ENCODE measurements around the gene ITGB1. TPM values are rescaled to one million over a fixed set of nuclear protein-coding genes. Genes with fewer than 3 reads are reported as not detected.
A peak's percentile ranks its signal among the peaks of the same experiment; 100 is the strongest.
"Not testable (repeated sequence)": the region's sequence is repeated elsewhere in the genome, so short reads cannot be mapped to it uniquely, and the experiment has no call there.

The ITGB1 gene
- total RNA-seq, 1 donor = 2,201 TPM

DNA sequence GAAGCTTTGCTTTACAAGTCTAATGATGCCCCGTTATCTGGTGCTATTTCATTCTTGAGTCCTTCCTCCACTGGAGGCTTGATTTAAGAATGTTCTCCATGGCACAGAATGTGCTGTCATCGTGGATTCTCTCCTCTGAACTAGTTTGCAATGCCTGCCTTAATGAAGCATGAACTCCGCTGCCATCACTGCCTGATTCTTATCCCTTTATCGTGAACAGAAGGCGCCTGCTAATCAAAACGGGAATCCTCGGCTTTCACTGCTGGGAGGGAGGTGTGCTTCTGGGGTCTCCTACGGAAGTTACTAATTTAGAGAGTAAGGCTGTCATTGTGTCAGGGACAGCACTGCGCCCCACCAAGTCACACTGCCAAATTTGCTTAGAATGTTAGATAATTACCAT, 56.2 kb downstream of the ITGB1 start:
- DNase-seq (ENCODE audit: low read depth) = no peak
- TF ChIP-seq CTCF (IDR thresholded peaks at IDR 0.05; ENCODE audit: insufficient read depth, low read length) = no peak
- no peak overlapping the region for H3K4me3 ChIP-seq (ENCODE audit: low read depth, low read length)

DNA sequence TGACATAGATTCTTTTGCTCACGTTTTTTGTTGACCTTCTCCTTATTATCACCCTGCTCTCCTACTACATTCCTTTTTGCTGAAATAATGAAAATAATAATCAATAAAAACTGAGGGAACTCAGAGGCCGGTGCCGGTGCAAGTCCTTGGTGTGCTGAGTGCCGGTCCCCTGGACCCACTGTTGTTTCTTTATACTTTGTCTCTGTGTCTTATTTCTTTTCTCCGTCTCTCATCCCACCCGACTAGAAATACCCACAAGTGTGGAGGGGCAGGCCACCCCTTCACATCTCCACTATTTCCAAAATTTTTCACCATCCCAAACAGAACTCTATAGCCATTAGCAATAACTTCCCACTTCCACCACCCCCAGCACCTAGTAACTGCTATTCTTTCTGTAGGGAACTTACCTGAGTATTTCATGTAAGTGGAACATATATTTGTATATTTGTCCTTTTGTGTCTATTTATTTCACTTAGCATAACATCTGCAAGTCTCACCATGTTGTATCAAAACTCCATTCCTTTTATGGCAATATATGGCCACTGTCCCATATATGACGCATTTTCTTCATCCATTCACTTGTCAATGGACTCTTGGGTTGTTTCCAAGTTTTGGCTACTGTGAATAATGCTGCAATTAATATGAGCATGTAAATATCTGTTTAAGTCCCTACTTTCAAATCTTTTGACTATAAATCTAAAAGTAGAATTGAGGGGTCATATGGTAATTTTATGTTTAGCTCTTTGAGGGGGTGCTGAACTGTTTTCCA, 62.6 kb downstream of the ITGB1 start:
- H3K4me3 ChIP-seq (ENCODE audit: low read depth, low read length) = not testable (repeated sequence)
- DNase-seq (ENCODE audit: low read depth) = peak; percentile 48

GRCh38 chr10:32893916-32894664, 63.9 kb downstream of the ITGB1 start:
- TF ChIP-seq CTCF (IDR thresholded peaks at IDR 0.05; ENCODE audit: insufficient read depth, low read length) = no peak
- H3K4me3 ChIP-seq (ENCODE audit: low read depth, low read length) = no peak overlapping the region
- DNase-seq (ENCODE audit: low read depth) = no peak

DNA sequence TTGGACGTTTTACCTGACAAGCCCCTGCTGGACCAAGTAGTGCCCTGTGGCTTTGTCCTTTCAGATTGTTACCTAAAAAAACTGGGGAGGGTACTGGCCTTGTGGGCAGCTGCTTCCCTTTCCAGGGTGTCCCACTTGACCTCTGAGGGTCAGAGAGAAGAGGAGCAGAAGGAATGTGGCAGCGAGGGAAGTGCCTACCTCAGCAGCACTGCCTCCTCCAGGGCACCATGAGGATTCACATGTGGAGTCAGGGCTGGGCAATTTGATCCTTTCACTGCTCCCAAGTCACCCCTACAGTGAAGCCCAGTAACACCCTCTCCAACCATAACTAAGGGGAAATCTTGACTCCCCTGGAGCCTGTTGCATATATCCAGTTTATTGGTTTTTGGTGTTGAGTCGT, 64.6 kb downstream of the ITGB1 start:
- DNase-seq (ENCODE audit: low read depth) = no peak
- no peak for TF ChIP-seq CTCF (IDR thresholded peaks at IDR 0.05; ENCODE audit: insufficient read depth, low read length)
- no peak overlapping the region for H3K4me3 ChIP-seq (ENCODE audit: low read depth, low read length)

- TF ChIP-seq CTCF (IDR thresholded peaks at IDR 0.05; ENCODE audit: insufficient read depth, low read length) = no peak
- DNase-seq (ENCODE audit: low read depth) = no peak
- no peak overlapping the region for H3K4me3 ChIP-seq (ENCODE audit: low read depth, low read length)
Measured at GRCh38 chr10:32891261-32891660, 66.8 kb downstream of the ITGB1 start.

- TF ChIP-seq CTCF (IDR thresholded peaks at IDR 0.05; ENCODE audit: insufficient read depth, low read length) = no peak
- no peak for DNase-seq (ENCODE audit: low read depth)
- H3K4me3 ChIP-seq (ENCODE audit: low read depth, low read length) = no peak overlapping the region
Measured at GRCh38 chr10:32890444-32890843, 67.6 kb downstream of the ITGB1 start.

DNA sequence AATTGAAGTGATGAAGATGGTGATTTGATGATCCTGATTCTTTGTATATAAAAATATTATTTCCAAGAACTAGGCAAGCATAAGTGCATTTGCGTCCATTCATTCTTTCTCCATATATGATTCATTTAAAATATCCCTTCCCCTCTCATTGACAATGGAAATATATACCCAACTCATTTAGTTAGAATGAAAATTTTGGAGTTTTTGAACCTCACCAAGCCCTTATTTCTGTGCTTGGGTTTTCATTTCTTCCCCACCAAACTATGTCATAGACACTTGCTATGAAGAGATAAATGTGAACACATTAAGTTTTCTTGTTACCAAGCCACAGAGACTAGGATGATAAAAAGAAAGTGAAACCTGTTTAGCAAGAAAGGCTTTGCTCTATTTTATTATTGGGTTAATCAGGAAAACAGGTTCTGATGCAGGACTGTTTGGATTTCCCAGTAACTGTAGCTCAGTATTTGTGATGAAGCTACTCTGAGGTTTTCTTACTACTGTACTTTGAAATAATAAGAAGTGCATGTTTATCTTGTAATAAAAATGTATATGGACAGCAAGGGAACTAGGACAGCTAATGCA, 68.3 kb downstream of the ITGB1 start:
- DNase-seq (ENCODE audit: low read depth) = no peak
- no peak for TF ChIP-seq CTCF (IDR thresholded peaks at IDR 0.05; ENCODE audit: insufficient read depth, low read length)
- no peak overlapping the region for H3K4me3 ChIP-seq (ENCODE audit: low read depth, low read length)
